Measurements from ENCODE around the gene ZNF276. TPM values are rescaled to one million over a fixed set of nuclear protein-coding genes. Genes with fewer than 3 reads are reported as not detected.
"Not testable (repeated sequence)": the region's sequence is repeated elsewhere in the genome, so short reads cannot be mapped to it uniquely, and the experiment has no call there.

Gene ZNF276
- polyA plus RNA-seq, 1 of the 3 experiments (the other 2 are of a cell fraction), result 24.9 TPM

GRCh38 chr16:89694784-89695085 lies 26.6 kb upstream of the ZNF276 start:
- H3K79me2 ChIP-seq (ENCODE audit: insufficient read depth); H4K20me1 ChIP-seq (ENCODE audit: insufficient read depth); H3K27me3 ChIP-seq (ENCODE audit: insufficient read depth); H3F3A ChIP-seq (replicated peaks; ENCODE audit: insufficient read depth); POLR2A ChIA-PET; H3K9me2 ChIP-seq; H3K4me3 ChIP-seq (ENCODE audit: low read depth in 2 of 2, low read length in 1 of 2); H3K9me3 ChIP-seq; H3K27ac ChIP-seq (ENCODE audit: low read depth in 2 of 2, low read length in 1 of 2); H3K9ac ChIP-seq; H2AFZ ChIP-seq (ENCODE audit: low read depth); H3K4me2 ChIP-seq: not testable (repeated sequence)
- DNase-seq, result peak; percentile 4
- CTCF ChIA-PET, result interaction anchor here (1.0 to 2.4 kb wide), 3 partner anchors 129 to 215 kb away, joined by 3 to 6 read pairs (median 3); no protein-coding TSS in a partner anchor
- 96% methylated on average over 21 of the region's 23 CpGs for WGBS (ENCODE audit: low lambda C conversion rate)
- Histone ChIP-seq H3K36me3 (replicated peaks in 1 of 2; ENCODE audit: control insufficient read depth in 1 of 2, insufficient read depth in 2 of 2, low read length in 1 of 2) (peaks cover 10 to 68% of the 10 kb centered on the region in 2 experiments), H3K4me1 (ENCODE audit: control insufficient read depth in 1 of 2, insufficient read depth in 2 of 2, low read depth in 1 of 2, low read length in 1 of 2) (peaks cover 2 to 16% of the 10 kb centered on the region in 2 experiments; a peak in 1 of 4 replicates)

- Histone ChIP-seq H2AFZ (ENCODE audit: low read depth) (no peak overlapping the region), H3K36me3 (replicated peaks in 1 of 2; ENCODE audit: control insufficient read depth in 1 of 2, insufficient read depth in 2 of 2, low read length in 1 of 2) (peaks cover 10 to 65% of the 10 kb centered on the region in 2 experiments), H3F3A (replicated peaks; ENCODE audit: insufficient read depth) (peaks cover 8% of the 10 kb centered on the region), H3K9me2 (no peaks in the 10 kb centered on the region), H3K9me3 (no peaks in the 10 kb centered on the region), H3K27ac (ENCODE audit: low read depth in 2 of 2, low read length in 1 of 2) (no peak overlapping the region; a peak in 1 of 4 replicates), H3K27me3 (ENCODE audit: insufficient read depth) (no peaks in the 10 kb centered on the region), H3K4me3 (ENCODE audit: low read depth in 2 of 2, low read length in 1 of 2) (no peak overlapping the region), H3K9ac (no peak overlapping the region), H3K4me2 (no peak overlapping the region), H3K4me1 (ENCODE audit: control insufficient read depth in 1 of 2, insufficient read depth in 2 of 2, low read depth in 1 of 2, low read length in 1 of 2) (peaks cover 4 to 20% of the 10 kb centered on the region in 2 experiments; a peak in 1 of 4 replicates), H4K20me1 (ENCODE audit: insufficient read depth) (peaks cover 7% of the 10 kb centered on the region; the same call in 1 of the 2 replicates), H3K79me2 (ENCODE audit: insufficient read depth) (peaks cover 1% of the 10 kb centered on the region; the same call in 1 of the 2 replicates)
- peak; percentile 29 for DNase-seq
- TF ChIP-seq CHD2 (IDR thresholded peaks at IDR 0.05; ENCODE audit: low read length, partially characterized antibody) (no peak), POLR2AphosphoS5 (IDR thresholded peaks at IDR 0.05; ENCODE audit: low read depth, low read length) (peak; percentile 16; the same call in 1 of the 2 replicates), SIN3A (IDR thresholded peaks at IDR 0.05; ENCODE audit: borderline replicate concordance, low read depth, low read length) (no peak), FOXJ3 (CRISPR knock-in tag; IDR thresholded peaks at IDR 0.05) (no peak)
- TF ChIP-seq, protein P1, sequence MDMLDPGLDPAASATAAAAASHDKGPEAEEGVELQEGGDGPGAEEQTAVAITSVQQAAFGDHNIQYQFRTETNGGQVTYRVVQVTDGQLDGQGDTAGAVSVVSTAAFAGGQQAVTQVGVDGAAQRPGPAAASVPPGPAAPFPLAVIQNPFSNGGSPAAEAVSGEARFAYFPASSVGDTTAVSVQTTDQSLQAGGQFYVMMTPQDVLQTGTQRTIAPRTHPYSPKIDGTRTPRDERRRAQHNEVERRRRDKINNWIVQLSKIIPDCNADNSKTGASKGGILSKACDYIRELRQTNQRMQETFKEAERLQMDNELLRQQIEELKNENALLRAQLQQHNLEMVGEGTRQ (IDR thresholded peaks at IDR 0.05; ENCODE audit: borderline replicate concordance, low read depth, low read length), result no peak
- TF ChIP-seq, protein P2, sequence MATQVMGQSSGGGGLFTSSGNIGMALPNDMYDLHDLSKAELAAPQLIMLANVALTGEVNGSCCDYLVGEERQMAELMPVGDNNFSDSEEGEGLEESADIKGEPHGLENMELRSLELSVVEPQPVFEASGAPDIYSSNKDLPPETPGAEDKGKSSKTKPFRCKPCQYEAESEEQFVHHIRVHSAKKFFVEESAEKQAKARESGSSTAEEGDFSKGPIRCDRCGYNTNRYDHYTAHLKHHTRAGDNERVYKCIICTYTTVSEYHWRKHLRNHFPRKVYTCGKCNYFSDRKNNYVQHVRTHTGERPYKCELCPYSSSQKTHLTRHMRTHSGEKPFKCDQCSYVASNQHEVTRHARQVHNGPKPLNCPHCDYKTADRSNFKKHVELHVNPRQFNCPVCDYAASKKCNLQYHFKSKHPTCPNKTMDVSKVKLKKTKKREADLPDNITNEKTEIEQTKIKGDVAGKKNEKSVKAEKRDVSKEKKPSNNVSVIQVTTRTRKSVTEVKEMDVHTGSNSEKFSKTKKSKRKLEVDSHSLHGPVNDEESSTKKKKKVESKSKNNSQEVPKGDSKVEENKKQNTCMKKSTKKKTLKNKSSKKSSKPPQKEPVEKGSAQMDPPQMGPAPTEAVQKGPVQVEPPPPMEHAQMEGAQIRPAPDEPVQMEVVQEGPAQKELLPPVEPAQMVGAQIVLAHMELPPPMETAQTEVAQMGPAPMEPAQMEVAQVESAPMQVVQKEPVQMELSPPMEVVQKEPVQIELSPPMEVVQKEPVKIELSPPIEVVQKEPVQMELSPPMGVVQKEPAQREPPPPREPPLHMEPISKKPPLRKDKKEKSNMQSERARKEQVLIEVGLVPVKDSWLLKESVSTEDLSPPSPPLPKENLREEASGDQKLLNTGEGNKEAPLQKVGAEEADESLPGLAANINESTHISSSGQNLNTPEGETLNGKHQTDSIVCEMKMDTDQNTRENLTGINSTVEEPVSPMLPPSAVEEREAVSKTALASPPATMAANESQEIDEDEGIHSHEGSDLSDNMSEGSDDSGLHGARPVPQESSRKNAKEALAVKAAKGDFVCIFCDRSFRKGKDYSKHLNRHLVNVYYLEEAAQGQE (IDR thresholded peaks at IDR 0.05; ENCODE audit: low read depth, low read length), result no peak
- ChIA-PET CTCF (interaction anchor here (1.0 to 2.4 kb wide), 3 partner anchors 129 to 215 kb away, joined by 3 to 6 read pairs (median 3); no protein-coding TSS in a partner anchor), POLR2A (interaction anchor here (0.8 kb wide), 1 partner anchor 9 kb away, joined by 5 read pairs; the partner anchor contains the start of gene CDK10)
- 96% methylated on average over 15 of the region's 31 CpGs for WGBS (ENCODE audit: low lambda C conversion rate)
Observed at GRCh38 chr16:89695086-89695874, 26.1 kb upstream of the ZNF276 start.

All from SK-N-SH (cell line).